Stimulated activated naive CD8-positive, alpha-beta T cell treated with anti-CD3 and anti-CD28 coated beads, Interleukin-15, amount 100 ng/mL, for 72 hours (primary cell): ENCODE results near the gene THSD4.

Experiments
- ATAC-seq: fragments of 150-1000 bp; cut with Tn5 transposase; 2 replicates; pipeline ENCODE4 v1.10.0; 2021; ENCODE audit warnings: mild to moderate bottlenecking, moderate library complexity
- DNase-seq, 2 donors: peaks; one replicate each; pipeline ENCODE4 v3.0.0; 2021 to 2022
- H3K27ac Mint-ChIP-seq, 2 donors: one replicate each; pipeline ENCODE4 v1.8.0; 2022; ENCODE audit warnings: mild to moderate bottlenecking in 2 of 2, mixed read lengths in 2 of 2, moderate library complexity in 2 of 2
- H3K27me3 Mint-ChIP-seq: one replicate; pipeline ENCODE4 v1.8.0; 2022; ENCODE audit warnings: mixed read lengths
- H3K4me1 Mint-ChIP-seq: one replicate; pipeline ENCODE4 v1.8.0; 2022; ENCODE audit warnings: mild to moderate bottlenecking, mixed read lengths
- H3K4me3 Mint-ChIP-seq, 2 donors: one replicate each; pipeline ENCODE4 v1.8.0; 2022; ENCODE audit warnings: mild to moderate bottlenecking in 2 of 2, mixed read lengths in 2 of 2, moderate library complexity in 1 of 2
- H3K9me3 Mint-ChIP-seq, 2 donors: one replicate each; pipeline ENCODE4 v1.8.0; 2022; ENCODE audit warnings: mixed read lengths in 2 of 2

THSD4 gene

DNA sequence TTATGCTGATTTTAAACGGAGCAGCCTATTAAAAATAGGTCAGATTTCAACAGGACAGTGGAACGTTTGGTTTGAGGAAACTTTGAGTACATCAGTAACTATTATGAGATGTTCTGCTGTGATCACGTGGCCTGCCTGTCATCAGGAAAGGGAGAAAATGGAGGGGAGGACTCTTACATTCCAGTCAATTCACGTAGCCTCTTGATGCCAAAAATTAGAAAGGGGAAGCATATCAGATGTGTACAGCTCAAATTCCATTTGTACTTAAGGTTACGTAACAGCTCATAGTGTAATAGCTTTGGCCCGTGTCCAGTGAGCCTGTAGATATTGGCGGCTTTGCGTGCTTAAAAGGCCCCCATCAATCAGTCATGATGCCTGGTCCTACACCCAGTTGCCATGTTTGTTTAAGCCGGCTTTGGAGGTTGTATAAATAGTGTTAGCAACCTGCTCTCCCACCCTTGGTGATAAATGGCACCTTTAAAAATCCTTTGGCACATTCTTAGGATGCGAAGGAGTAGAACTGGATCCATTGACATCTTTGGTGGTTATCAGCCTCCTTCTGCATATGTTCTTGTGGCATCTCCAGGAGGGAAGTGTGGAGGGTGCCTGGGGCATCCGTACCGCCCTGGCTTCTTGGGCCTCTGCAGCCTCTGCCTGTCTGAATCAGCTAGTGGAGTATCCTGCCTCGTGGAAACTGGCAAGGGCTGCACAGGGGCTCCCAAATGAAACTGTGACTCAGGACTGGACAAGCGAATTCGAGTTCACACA is 163.9 kb downstream of the THSD4 start:
- H3K27ac Mint-ChIP-seq = no peak overlapping the region
- DNase-seq (no peak), ATAC-seq (no peak)

DNA sequence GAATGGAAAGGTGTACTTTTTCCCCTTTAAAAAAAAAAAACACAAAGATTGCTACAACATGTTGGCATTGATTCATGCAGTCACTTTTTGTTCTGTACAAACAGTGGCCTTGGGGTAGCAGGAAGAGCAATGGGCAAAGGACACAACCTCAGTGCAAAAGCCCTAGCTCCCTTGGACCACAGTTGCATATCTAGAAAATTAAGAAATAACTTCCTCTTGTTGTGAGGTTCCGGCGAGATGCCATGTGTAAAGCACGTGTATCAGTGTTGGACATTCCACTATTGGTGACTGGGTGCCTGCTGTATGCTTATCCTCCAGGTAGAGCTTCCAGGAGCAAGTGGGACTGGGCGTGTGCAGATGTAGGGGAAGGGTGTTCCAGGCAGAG is 164.5 kb downstream of the THSD4 start:
- no peak for DNase-seq
- no peak for ATAC-seq
- Mint-ChIP-seq H3K27me3 (peaks cover 17% of the 10 kb centered on the region), H3K4me1 (no peaks in the 10 kb centered on the region), H3K27ac (no peak overlapping the region), H3K4me3 (no peak overlapping the region), H3K9me3 (no peaks in the 10 kb centered on the region)

More for the DNA sequence above, 163.9 kb downstream of the THSD4 start:
- Mint-ChIP-seq H3K27me3 (peaks cover 17% of the 10 kb centered on the region), H3K9me3 (no peaks in the 10 kb centered on the region), H3K4me3 (no peak overlapping the region), H3K4me1 (no peaks in the 10 kb centered on the region)

DNA sequence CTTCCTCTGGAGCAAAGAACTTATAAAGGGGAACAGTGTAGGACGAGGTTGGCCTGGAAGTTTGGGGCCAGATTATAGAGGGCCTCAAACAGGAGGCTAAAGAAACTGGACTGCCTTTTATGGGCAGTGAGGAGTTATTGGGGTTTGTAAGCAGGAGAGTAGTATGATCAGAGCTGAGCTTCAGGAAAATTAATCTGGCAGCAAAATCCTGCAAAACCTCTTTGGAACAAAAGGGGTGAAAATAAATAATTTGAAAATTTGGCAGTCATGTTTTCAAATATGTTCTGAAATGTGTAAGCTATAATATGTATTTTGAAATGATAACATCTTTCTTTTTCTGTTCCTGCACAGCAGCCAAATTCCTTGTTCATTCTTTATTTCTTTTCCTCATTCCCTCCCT is 164.9 kb downstream of the THSD4 start:
- DNase-seq = no peak
- Mint-ChIP-seq H3K27ac (no peak overlapping the region), H3K4me1 (no peaks in the 10 kb centered on the region), H3K9me3 (no peaks in the 10 kb centered on the region), H3K27me3 (peaks cover 17% of the 10 kb centered on the region), H3K4me3 (no peak overlapping the region)
- no peak for ATAC-seq

DNA sequence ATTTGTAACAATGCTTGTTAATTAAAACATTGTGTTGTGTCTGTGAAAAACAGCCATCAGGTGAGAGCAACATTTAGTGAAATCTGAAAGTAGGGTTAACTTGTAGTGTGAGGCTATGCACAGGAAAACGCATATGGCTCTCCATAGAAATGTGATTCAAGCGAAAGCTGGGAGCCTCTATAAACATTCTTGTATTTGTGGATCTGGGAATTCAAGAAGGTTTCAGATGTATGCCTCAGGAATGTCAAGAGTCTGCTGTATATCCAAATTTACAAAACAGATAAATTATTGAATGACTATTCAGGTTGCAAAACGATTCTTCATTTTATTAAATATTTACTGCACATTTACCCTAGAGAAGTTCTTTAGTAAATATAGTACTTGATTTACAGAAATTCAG is 166.0 kb downstream of the THSD4 start:
- Mint-ChIP-seq H3K27ac (no peak overlapping the region), H3K27me3 (peaks cover 17% of the 10 kb centered on the region), H3K9me3 (no peaks in the 10 kb centered on the region), H3K4me3 (no peak overlapping the region), H3K4me1 (no peaks in the 10 kb centered on the region)
- ATAC-seq = no peak
- no peak for DNase-seq

DNA sequence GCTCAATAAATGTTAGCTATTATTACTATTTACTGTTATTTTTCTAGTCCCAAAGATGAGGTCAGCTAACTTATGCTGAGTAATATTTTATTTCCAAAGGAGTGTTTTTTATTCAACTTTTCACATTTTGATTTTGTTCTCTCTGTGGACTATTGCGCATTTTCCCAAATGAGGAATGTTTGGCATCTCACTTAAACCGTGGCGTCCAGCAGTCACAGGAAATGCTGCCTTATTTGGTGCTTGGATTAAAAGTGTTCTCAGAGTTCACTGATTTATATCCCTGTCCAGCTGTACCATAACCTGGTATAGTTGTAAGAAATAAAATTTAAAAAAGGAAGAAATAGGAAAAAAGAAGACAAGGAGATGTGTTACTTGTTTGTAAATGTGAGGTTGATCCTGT is 166.8 kb downstream of the THSD4 start:
- Mint-ChIP-seq H3K4me3 (no peak overlapping the region), H3K9me3 (no peaks in the 10 kb centered on the region), H3K4me1 (no peaks in the 10 kb centered on the region), H3K27ac (no peak overlapping the region), H3K27me3 (peaks cover 17% of the 10 kb centered on the region)
- DNase-seq (no peak), ATAC-seq (no peak)

DNA sequence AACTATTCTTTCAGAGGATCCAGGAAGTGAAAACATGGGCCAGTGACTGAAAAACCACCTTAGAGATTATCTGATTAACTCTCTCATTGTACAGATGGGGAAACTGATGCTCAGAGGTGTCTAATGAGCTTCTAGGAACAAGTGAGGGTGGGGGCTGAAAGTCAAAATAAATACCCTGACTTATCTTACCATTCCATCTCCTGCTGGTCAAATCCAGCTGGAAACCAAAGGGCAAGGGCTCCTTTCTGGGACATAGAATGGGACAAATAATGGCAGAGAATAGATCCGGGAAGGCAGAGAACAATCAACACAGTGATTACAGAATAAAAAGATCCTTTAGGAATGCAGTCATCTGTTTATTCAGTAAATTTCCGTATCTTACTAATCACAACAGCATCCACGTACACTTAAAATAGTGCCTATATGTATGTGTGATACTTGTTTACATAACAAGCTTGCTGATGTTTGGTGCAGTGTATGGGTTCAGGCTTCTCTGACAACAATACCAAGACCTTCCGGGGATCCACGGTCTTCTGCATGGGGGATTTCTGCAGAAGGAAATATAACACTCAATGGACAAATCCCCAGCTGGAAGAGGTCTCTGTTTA is 173.2 kb downstream of the THSD4 start:
- Mint-ChIP-seq H3K27ac (no peak overlapping the region), H3K4me3 (no peak overlapping the region), H3K9me3 (peaks cover 5 to 7% of the 10 kb centered on the region in 2 donors), H3K4me1 (peaks cover 12% of the 10 kb centered on the region), H3K27me3 (peaks cover 17% of the 10 kb centered on the region)
- no peak for ATAC-seq
- DNase-seq = no peak

DNA sequence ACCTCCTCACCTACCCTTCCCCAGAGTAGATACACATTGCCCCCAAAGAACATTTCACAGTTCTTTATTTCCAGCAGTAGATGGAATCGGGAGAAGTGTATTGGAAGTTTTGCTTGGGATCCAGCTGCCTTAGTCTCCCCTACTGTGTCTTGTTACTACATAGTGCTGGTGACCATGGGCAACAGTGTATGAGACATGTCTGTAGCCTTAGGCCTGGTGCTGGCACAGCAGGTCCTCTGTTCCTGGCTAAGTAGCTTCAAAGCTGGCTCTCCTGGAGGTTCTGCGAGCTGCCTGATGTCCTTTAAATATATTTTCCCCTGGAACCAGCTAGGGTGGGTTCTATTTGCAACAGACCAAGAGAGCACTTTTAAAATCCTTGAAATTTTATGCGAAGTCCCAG is 174.7 kb downstream of the THSD4 start:
- Mint-ChIP-seq H3K27ac (no peak overlapping the region), H3K27me3 (peaks cover 22% of the 10 kb centered on the region), H3K9me3 (peaks cover 5 to 10% of the 10 kb centered on the region in 2 donors), H3K4me3 (no peak overlapping the region), H3K4me1 (peaks cover 12% of the 10 kb centered on the region)
- ATAC-seq (no peak), DNase-seq (no peak)

DNA sequence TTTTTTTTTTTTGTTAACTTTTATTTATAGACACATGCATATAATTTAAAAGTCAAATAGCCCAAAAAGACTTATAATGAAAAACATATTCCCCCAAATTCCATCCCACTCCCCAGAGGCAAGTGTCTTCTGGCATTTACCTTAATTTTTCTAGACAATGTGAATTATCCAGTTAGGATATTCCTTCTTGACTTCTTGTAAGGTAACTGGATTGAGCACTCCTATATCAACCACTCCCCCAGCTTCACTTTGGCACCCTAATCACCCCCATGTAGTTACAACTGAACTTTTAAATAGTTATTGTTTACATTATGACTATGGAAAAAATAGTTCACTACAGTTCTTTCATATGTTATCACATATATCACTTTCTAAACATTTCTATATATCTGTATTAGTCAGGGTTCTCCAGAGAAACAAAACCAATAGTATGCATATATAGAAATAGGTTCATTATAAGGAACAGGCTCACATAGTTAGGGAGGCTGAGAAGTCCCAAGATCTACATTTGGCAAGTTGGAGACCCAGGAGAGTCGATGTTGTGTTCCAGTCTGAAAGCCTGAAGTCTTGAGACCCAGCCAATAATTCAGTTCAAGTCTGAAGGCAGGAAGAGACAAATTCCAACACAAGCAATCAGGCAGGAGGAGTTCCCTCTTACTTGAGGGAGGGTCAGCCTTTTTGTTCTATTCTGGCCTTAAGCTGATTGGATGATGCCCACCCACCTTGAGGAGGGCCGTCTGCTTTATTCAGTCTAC is 175.8 kb downstream of the THSD4 start:
- Mint-ChIP-seq H3K4me1 (peaks cover 12% of the 10 kb centered on the region), H3K4me3 (no peak overlapping the region), H3K27ac (no peak overlapping the region), H3K27me3 (peaks cover 22% of the 10 kb centered on the region), H3K9me3 (peaks cover 5 to 10% of the 10 kb centered on the region in 2 donors)
- no peak for DNase-seq
- no peak for ATAC-seq

DNA sequence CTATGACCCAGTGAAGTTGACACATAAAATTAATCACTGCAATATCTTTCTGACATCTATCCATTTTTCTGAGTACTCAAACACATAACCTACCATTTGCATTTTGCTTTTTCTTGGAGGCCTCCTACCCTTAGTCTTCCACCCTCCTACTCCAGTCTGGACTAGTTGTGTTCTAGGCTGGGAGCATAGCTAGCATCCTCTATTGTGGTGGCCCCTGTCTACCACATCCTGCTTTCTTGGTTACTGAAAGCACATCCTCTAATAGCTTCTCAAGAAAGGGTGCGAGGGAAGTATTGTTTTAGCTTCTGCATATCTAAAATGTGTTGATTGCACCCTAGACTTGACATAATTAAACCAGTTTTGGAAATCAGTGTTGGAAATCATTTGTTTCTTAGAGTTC is 176.5 kb downstream of the THSD4 start:
- Mint-ChIP-seq H3K4me3 (no peak overlapping the region), H3K27ac (peak overlapping the region in 1 of 2 donors; percentile 27)
- ATAC-seq = peak; percentile 83

DNA sequence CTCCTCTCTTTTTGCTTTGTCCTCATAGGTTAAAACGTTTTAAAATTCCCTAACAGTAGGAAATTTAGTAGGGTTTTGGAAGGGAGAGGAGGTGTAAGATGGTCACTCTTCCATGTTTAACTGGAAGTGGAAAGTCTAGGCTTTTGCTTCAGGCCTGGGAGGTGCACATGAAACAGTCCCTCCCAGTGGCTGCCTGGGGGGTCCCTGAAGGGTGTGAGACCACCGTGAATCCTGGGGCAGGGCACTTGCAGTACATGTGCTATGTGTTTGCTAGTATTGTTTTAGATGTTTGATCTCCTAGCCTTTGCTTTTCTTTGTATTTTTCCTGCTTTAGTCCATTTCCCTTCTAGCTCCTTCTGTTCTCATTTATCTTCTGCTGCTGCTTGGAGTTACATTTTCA is 178.5 kb downstream of the THSD4 start:
- peaks cover 12% of the 10 kb centered on the region for H3K4me1 Mint-ChIP-seq
- ATAC-seq (no peak), DNase-seq (no peak)
- peaks cover 22% of the 10 kb centered on the region for H3K27me3 Mint-ChIP-seq
- peaks cover 5 to 10% of the 10 kb centered on the region in 2 donors for H3K9me3 Mint-ChIP-seq
- no peak overlapping the region for H3K27ac Mint-ChIP-seq
- no peak overlapping the region for H3K4me3 Mint-ChIP-seq

More for the DNA sequence above, 176.5 kb downstream of the THSD4 start:
- Mint-ChIP-seq H3K4me1 (peaks cover 12% of the 10 kb centered on the region), H3K9me3 (peaks cover 5 to 10% of the 10 kb centered on the region in 2 donors), H3K27me3 (peaks cover 22% of the 10 kb centered on the region)
- DNase-seq = no peak

DNA sequence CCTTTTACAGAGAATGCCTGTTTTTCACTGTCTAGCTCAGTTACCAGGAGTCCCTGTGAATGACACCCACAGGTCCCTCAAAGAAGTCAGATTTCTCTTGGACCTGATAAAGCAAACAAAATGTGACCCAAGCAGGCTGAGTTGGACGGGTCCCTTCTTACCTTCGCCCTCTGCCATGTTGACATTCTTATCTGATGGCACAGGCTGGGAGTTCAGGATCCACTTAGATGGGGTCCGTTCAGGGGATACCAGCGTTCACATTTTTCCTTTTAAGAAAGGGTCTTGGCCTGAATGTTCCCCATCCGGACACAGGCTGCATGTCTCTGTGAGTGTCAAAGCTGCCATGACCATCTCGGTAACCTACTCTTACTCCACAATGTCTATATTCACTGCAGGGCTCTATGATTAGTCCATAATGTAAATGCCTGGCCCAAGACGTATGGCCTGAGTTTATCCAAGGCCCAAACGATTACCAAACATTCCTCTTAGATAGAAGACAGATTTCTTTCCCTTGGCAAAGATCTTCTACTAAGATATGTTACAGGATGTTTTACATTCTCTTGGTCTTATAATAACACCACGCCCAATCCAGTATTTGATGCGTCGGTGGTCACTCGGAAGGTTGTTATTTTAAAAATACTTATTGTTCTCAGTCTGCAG is 179.1 kb downstream of the THSD4 start:
- no peak overlapping the region for H3K4me3 Mint-ChIP-seq
- peaks cover 18% of the 10 kb centered on the region for H3K27me3 Mint-ChIP-seq
- H3K9me3 Mint-ChIP-seq = peaks cover 5 to 10% of the 10 kb centered on the region in 2 donors
- peak overlapping the region in 1 of 2 donors; percentile 35 for H3K27ac Mint-ChIP-seq
- ATAC-seq (no peak), DNase-seq (no peak)
- peaks cover 12% of the 10 kb centered on the region for H3K4me1 Mint-ChIP-seq

DNA sequence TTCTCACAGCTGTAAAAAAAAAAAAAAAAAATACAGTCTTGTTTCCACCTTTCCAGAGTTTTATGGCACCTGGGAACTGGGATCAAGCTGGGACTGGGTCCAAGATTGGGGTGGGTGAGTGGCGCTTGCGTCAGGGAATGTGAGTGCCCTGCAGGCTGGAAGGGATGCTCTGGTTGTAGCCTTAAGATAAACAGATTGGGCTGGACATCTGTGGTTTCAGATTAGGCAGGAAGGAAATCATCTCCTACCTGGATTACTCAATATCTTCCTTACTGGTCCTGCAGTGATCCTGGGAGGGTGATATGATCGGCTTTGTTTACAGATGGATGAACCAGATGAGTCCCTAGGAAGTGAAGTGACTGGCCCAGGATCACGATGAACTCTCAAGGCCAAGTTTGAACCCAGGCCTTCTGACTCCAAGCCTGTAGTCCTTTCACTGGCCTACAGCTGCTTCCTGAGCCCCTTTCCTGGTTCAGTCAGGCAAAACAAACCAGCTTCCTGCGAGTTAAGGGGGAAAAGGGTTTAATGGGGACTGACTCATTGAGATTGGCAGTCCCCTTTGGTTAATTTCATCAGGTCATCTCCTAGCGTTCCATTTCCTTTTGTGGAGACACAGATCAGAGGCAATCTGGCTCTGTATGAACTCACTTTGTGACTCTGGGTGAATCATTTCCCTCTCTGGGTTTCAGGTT is 179.8 kb downstream of the THSD4 start:
- Mint-ChIP-seq H3K27ac (peak overlapping the region in 1 of 2 donors; percentile 53), H3K4me3 (no peak overlapping the region), H3K4me1 (peaks cover 12% of the 10 kb centered on the region), H3K9me3 (peaks cover 5 to 10% of the 10 kb centered on the region in 2 donors), H3K27me3 (peaks cover 11% of the 10 kb centered on the region)
- peak; percentile 86 for ATAC-seq
- peak in 1 of 2 donors; percentile 10 for DNase-seq

DNA sequence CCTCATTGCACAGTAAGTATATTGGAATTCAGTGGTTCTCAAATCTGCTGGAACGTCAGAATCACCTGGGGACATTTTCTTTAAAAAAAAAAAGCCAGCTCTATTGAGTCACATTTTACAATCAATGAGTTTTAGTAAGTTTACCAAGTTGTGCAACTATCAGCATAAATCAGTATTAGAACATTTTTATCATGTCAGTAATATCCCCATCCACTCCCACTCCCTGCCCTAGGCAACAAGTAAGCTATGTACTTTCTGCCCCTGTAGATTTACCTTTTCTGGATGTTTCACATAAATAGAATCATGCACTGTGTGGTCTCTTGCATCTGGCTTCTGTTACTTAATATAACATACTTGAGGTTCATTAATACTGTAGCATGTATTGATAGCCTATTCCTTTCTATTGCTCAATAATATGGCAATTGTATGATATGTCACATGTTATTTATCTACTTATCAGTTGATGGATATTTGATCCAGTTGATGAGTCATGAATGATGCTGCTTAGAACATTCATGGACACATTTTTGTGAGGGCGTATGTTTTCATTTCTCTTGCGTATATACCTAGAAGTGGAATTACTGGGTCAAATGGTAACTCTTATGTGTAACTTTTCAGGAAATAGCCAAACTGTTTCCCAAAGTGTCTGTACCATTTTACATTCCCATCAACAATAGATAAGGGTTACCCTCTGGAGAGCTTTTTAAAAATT is 180.5 kb downstream of the THSD4 start:
- DNase-seq (no peak), ATAC-seq (no peak)
- H3K4me3 Mint-ChIP-seq = no peak overlapping the region
- peaks cover 5 to 10% of the 10 kb centered on the region in 2 donors for H3K9me3 Mint-ChIP-seq
- peaks cover 10% of the 10 kb centered on the region for H3K27me3 Mint-ChIP-seq
- H3K27ac Mint-ChIP-seq = peak overlapping the region in 1 of 2 donors; percentile 53
- H3K4me1 Mint-ChIP-seq = peaks cover 12% of the 10 kb centered on the region

DNA sequence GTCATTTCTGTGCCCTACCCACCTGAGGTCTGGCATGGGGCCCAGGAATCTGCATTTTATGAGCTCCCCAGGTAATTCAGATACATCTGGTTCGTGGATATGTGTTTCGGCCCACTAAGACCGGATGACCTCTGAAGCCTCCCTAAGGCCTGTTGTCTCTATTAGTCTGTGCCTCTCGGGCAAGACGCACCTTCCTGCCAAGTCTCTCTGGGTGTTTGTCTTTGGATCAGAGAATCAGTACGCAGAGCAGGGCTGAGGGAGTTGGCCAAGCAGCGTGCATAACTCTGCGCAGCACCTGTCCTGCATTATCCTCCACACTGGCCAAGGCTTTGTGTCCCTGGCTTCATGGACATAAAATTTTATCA is 181.0 kb downstream of the THSD4 start:
- H3K4me3 Mint-ChIP-seq = no peak overlapping the region
- DNase-seq (no peak), ATAC-seq (no peak)
- H3K9me3 Mint-ChIP-seq = peaks cover 5 to 10% of the 10 kb centered on the region in 2 donors
- peaks cover 12% of the 10 kb centered on the region for H3K4me1 Mint-ChIP-seq
- peaks cover 10% of the 10 kb centered on the region for H3K27me3 Mint-ChIP-seq
- H3K27ac Mint-ChIP-seq = no peak overlapping the region
